ENCODE data around the gene MIDN.

Gene MIDN

GRCh38 chr19:1222394-1222793, 26.0 kb upstream of the MIDN start:
- no peak overlapping the region for H3K4me3 ChIP-seq (ENCODE audit: low read depth, low read length)
- TF ChIP-seq CTCF (IDR thresholded peaks at IDR 0.05; ENCODE audit: insufficient read depth, low read depth, low read length, missing control alignments): peak; percentile 20
- DNase-seq (ENCODE audit: low read depth): no peak

GRCh38 chr19:1223018-1223855, 25.1 kb upstream of the MIDN start:
- no peak overlapping the region for H3K4me3 ChIP-seq (ENCODE audit: low read depth, low read length)
- TF ChIP-seq CTCF (IDR thresholded peaks at IDR 0.05; ENCODE audit: insufficient read depth, low read depth, low read length, missing control alignments): peak; percentile 56
- DNase-seq (ENCODE audit: low read depth): peak; percentile 68

- no peak for DNase-seq (ENCODE audit: low read depth)
- H3K4me3 ChIP-seq (ENCODE audit: low read depth, low read length): no peak overlapping the region
- TF ChIP-seq CTCF (IDR thresholded peaks at IDR 0.05; ENCODE audit: insufficient read depth, low read depth, low read length, missing control alignments): no peak
Measured at GRCh38 chr19:1224047-1224825, 24.1 kb upstream of the MIDN start.

- H3K4me3 ChIP-seq (ENCODE audit: low read depth, low read length): no peak overlapping the region
- no peak for TF ChIP-seq CTCF (IDR thresholded peaks at IDR 0.05; ENCODE audit: insufficient read depth, low read depth, low read length, missing control alignments)
- no peak for DNase-seq (ENCODE audit: low read depth)
Measured at GRCh38 chr19:1224847-1225246, 23.5 kb upstream of the MIDN start.

- TF ChIP-seq CTCF (IDR thresholded peaks at IDR 0.05; ENCODE audit: insufficient read depth, low read depth, low read length, missing control alignments): no peak
- no peak for DNase-seq (ENCODE audit: low read depth)
- H3K4me3 ChIP-seq (ENCODE audit: low read depth, low read length): no peak overlapping the region
Measured at GRCh38 chr19:1225440-1226226, 22.8 kb upstream of the MIDN start.

GRCh38 chr19:1226227-1226518, 22.2 kb upstream of the MIDN start:
- TF ChIP-seq CTCF (IDR thresholded peaks at IDR 0.05; ENCODE audit: insufficient read depth, low read depth, low read length, missing control alignments): no peak
- no peak for DNase-seq (ENCODE audit: low read depth)
- no peak overlapping the region for H3K4me3 ChIP-seq (ENCODE audit: low read depth, low read length)

Measured in GM12865 (cell line).